GM12874 (cell line): ENCODE measurements around the gene NDUFS4.

ENCODE experiments used
- TF ChIP-seq, protein P1 (sequence below): IDR thresholded peaks from 2 replicates; pipeline ENCODE4 v1.5.1; 2011; ENCODE audit warnings: low read depth, mild to moderate bottlenecking, control low read depth, low read length, moderate library complexity; ENCODE audit not compliant: insufficient read depth

The NDUFS4 gene

DNA sequence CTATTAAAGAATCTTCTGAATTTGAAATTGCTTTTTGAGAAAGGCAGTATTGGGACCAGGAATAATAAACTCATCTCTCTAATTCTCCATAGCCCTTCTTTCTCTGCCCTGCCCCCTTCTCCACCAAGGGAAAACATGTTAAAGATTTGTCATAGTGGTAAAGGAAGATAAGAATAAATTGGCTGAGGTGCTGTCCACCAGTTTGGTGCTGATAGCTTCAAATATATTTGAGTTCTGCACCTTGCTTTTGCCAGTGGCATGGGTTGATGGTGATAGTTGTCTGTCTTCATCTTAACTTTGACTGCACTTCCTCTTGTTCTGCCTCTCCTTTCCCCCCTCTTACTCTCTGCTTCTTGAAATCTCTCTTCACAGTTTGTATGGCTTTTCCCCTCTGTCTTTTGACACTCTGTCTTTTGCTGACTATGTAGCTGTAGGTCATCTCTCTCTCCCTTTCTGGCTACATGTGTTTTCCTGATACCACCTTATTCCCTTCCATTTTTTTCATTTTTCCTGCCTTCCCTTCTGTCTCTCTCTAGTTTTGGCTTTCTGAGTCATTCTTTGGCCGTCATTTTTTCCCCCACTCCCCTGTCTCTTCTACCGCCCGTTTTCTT is 56.6 kb downstream of the NDUFS4 start:
- TF ChIP-seq, protein P1, sequence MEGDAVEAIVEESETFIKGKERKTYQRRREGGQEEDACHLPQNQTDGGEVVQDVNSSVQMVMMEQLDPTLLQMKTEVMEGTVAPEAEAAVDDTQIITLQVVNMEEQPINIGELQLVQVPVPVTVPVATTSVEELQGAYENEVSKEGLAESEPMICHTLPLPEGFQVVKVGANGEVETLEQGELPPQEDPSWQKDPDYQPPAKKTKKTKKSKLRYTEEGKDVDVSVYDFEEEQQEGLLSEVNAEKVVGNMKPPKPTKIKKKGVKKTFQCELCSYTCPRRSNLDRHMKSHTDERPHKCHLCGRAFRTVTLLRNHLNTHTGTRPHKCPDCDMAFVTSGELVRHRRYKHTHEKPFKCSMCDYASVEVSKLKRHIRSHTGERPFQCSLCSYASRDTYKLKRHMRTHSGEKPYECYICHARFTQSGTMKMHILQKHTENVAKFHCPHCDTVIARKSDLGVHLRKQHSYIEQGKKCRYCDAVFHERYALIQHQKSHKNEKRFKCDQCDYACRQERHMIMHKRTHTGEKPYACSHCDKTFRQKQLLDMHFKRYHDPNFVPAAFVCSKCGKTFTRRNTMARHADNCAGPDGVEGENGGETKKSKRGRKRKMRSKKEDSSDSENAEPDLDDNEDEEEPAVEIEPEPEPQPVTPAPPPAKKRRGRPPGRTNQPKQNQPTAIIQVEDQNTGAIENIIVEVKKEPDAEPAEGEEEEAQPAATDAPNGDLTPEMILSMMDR, result no peak

DNA sequence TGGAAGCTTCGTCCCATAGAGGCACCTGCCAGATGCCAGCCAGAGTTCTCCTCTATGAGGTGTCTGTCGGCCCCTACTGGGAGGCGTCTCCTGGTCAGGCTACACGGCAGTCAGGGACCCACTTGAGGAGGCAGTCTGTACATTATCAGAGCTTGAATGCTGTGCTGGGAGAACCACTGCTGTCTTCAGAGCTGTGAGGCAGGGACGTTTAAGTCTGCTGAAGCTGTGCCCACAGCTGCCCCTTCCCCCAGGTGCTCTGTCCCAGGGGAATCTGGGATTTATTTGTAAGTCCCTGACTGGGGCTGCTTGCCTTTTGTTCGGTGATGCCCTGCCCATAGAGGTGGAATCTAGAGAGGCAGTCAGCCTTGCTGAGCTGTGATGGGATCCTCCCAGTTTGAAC is 70.8 kb downstream of the NDUFS4 start:
- TF ChIP-seq, protein P1, result no peak

DNA sequence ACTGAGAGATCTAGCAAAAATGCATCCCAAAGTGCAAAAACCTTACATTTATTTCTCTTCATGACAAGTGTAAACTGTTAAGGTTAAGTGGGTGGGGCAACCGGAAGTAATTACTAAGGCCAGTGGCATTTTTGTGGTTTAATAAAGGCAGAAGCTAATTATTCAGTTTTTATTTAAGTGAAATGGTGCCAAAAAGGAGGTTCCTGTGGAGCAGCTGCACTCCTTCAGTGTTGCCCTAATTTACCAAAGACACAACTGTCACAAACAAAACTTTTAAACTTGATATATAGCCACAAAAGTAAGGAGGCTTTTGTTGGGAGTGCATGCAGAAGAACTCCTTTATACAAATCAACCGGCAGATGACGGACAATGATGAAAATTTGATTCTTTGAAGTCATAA is 81.6 kb downstream of the NDUFS4 start:
- TF ChIP-seq, protein P1, result no peak

DNA sequence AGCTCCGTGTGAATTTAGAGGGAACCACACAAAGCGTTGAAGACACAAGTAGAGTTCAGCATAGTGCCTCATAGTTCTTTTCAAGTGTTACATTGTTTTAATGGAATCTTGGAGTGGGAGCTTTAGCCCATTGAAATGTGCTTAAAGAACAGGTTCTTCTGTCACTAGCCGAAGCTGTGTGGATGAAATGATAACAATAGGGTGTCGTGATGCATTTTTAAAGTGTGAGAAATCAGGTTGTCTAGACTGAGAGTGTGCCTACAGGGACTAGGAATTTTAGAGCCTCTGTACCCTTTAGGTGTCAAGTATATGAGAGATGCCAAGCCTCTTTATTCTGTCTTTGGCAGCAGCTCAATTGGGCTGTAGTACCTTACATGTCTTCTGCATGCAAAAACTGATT is 83.0 kb downstream of the NDUFS4 start:
- TF ChIP-seq, protein P1, result no peak

DNA sequence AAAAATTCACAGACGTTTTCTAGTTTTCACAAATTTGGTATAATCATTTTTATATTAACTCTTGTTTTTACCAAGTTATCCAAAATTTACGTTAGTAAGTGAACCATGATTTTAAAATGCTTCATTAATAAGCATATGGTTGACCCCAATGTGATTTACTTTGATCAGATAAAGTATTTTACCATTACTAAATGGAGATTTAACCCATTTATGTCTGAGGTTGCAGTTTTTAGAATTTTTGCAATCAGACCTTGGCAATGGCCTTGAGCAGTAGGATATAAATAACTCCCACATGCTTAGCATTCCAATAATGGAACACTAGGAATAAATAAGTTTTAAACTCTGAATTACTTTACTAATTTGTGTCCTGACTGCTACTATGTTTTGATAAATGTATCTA is 84.6 kb downstream of the NDUFS4 start:
- TF ChIP-seq, protein P1, result no peak

DNA sequence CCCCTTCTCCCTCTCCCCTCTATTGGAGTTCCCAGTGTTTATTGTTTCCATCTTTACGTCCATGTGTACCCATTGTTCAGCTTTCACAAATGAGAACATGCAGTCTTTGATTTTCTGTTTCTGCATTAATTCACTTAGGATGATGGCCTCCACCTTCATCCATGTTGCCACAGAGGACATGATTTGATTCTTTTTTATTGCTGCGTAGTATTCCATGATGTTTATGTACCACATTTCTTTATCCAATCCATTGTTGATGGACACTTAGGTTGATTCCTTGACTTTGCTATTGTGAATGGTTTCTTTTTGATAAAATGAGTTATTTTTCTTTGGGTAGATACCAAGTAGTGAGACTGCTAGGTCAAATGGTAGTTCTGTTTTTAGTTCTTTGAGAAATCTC is 88.9 kb downstream of the NDUFS4 start:
- TF ChIP-seq, protein P1, result no peak

DNA sequence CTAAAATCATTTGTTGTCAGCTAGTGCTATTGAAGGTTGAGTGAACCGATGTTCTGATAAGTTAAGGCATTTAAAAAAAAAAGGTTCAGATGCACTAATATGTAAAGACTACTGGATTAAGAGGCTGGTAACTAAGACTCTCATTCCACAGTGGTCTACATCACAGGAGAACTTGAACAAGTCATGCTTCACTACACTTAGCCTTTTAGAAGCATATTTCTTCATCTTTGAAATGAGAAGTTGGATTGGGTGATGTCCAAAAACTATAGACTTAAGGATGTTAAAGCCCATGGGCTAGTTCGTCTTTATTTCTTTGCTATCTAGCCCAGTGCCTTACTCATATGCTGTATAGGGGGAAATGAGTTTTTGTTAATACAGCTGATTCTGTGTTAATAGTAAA is 107.2 kb downstream of the NDUFS4 start:
- TF ChIP-seq, protein P1, result no peak

DNA sequence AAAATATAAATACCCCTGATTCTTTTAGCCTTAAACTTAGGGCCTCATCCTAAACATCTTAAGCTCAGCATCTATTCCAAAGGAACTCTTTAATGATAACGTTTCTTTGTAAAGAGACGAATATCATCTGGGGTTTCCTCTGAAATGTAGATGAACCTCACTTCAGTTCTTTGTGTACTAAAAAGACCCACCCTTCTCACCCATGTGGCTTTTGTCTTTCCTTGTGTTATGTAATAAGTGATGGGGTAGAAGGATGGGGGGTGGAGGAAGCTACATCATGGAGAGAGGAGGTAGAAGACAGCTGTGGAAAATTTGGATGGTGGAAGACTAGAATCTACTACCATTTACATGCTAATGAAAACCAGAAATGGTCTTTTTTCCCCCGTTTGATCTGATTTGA is 111.0 kb downstream of the NDUFS4 start:
- TF ChIP-seq, protein P1, result no peak
